Skeletal muscle tissue (tissue), 1 donor: ENCODE results near the gene COX7B2. TPM values are rescaled to one million over a fixed set of nuclear protein-coding genes. Genes with fewer than 3 reads are reported as not detected.

Source experiments
- total RNA-seq: library from RNA; depleted of rRNA; stranded (reverse); fragments of >200 nt; gene quantifications from one replicate; pipeline ENCODE4 v1.2.3, GENCODE V29; 2014

COX7B2 gene
- total RNA-seq, 1 donor from 2014 or later = not detected

Other genes starting within 250 kb of the COX7B2 start
- under 0.01 TPM for gene GABRA4, start 84.3 kb upstream of the COX7B2 start, total RNA-seq
- not detected for gene GABRB1, start 122.3 kb upstream of the COX7B2 start, total RNA-seq